ENCODE measurements around the gene ITPR1.
A peak's percentile ranks its signal among the peaks of the same experiment; 100 is the strongest.

ITPR1 gene

DNA sequence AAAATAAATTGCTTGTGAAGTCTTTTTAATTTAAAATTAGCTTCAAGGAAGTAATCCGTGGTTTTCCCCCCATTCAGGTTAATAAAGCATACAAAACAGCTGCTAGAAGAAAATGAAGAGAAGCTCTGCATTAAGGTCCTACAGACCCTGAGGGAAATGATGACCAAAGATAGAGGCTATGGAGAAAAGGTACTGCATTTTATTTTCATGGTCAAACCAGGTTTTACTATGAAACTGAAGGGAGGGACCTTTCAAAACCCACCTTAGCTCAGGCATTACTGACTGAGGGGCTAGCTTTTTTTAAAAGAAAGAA, 218.5 kb downstream of the ITPR1 start:
- FAIRE-seq, result no peak

DNA sequence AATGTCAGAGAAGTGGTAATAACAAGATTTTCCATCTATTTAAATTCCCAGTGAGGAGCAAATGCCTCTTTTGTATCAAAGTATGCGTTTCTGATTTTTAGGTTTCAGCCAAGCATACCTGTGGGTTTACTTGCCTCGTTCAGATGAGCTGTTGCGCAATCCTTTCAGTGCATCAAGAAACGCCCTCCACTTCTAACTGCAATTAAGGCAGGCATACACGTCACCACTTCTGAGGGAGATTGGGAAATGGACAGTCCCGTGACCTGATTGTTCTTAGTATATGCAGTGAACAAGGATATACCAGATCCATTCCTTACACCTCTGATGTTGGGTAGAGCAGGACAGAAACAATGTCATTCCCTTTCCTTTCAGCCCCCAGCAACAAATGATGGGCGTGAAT, 219.0 kb downstream of the ITPR1 start:
- FAIRE-seq (no peak), DNase-seq (ENCODE audit: low spot score) (peak; percentile 37)

More for the DNA sequence above, 218.5 kb downstream of the ITPR1 start:
- no peak for DNase-seq (ENCODE audit: low spot score)

GRCh38 chr3:4714045-4714444, 220.9 kb downstream of the ITPR1 start:
- FAIRE-seq (no peak), DNase-seq (ENCODE audit: low spot score) (no peak)

- DNase-seq (ENCODE audit: low spot score), result no peak
- no peak for FAIRE-seq
Measured at GRCh38 chr3:4716266-4716665, 223.1 kb downstream of the ITPR1 start.

DNA sequence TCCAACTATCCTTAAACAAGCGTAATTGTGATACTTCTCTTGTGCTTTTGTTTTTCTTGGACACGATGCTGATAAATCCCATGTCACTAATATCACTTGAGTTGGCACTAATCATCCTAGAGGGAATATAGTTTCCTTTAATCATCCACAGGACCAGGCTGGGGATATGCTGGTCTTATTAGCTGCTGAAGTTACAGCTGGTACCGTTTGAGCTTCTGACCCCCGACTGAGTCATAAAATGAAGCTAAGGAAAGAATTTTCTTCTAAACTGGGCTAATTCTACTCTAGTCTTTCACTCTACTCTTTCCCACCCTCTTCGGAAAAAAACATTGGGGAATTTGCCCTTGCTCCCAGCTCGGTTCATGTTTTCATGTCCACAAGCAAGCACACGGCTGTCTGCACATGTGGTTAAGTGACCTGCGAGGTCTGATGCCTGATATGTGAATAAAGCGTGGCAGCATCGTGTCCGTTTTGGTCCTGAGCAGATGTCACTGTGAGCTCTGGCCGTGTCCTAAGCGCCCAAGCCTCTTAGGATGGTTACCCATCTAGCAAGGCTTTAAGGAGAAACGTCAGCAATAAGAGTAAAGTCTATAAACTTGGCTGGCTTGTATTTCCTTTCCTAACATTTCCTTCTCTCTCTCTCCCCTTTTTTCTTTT, 223.7 kb downstream of the ITPR1 start:
- DNase-seq (ENCODE audit: low spot score) (no peak), FAIRE-seq (no peak)

GRCh38 chr3:4717363-4717740, 224.2 kb downstream of the ITPR1 start:
- FAIRE-seq (peak; percentile 58), DNase-seq (ENCODE audit: low spot score) (no peak)

DNA sequence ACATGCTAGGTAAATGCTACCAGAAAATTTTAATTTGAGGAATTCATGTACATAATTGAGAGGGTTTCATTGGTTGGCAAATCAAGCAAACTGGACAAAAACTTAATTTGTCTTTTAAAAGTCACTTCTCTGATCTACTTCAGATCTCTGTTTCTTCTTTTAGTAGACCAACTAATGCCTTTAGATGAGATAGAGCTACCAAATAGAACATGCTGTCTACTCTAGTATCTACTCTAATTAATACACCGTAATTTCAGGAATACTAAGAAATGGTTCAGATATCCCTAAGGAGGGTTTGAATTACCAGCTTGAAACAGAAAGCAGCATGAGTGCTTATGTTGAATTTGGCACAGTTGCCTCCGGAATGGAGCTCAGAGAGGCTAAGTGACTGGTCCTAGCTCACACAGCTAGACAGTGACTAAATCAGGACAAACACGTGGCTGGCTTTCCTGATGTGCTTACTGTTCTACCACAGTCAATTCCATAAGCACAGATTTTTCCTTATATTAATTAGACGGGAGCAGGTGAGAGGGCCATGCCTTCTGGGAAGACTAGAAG, 225.1 kb downstream of the ITPR1 start:
- no peak for DNase-seq (ENCODE audit: low spot score)
- no peak for FAIRE-seq

DNA sequence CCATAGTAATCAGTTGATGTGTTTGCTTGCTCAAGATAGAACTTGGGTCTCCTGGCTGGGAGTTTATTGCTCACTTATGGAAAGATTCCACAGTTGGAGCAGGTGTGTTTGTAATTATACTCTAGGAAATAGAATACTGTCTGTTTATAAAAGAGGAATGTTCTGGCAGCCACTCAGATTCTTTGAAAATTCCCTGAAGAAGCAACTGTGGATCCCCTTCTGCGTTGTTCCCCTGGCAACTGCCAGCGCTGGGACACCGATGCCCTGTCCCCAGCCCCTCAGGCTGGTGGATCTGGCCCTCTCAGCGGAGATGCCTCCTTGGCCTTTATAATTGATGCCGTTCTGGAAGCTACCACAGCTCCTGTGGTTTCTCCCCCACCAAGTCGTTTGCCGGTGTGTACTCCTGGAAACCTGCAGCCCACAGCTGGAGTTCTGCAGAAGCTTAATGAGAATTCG, 225.9 kb downstream of the ITPR1 start:
- FAIRE-seq (no peak), DNase-seq (ENCODE audit: low spot score) (no peak)

DNA sequence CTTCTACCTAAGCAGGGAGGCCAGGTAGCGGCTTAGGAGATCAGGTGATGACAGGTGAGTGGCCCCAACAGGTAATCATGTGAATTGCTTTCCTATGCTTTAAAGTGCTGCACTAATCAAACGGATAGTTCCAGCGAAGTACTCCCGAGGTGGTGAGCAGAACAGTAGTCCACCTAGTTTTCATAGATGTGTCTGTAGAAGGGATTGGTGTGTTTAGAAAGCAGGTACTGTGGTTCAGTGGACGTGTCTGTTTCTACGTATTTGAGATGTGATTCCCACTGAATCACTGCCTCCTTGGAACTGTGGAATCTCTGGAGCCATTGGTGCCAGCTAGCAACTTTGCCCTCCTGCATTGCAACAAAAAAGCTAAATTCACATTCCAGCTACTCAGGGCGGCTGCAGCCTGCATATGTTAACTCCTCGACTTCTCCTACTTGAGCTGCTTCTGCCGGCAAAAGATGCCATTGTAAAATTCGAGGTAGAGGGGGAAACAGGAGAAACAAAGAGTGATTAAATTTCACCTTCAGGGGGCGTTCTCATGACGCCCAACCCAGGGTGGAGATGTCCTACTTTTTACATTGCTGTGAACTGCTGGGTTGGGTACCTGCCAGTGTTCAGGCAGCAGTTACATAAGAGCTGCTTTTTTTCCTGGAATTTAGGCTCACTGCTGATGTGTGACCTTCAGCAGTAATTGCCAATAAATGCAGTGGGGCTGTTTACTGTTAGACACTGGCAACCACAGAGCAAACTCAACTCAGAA, 227.3 kb downstream of the ITPR1 start:
- FAIRE-seq, result peak; percentile 77
- DNase-seq (ENCODE audit: low spot score), result peak; percentile 80

DNA sequence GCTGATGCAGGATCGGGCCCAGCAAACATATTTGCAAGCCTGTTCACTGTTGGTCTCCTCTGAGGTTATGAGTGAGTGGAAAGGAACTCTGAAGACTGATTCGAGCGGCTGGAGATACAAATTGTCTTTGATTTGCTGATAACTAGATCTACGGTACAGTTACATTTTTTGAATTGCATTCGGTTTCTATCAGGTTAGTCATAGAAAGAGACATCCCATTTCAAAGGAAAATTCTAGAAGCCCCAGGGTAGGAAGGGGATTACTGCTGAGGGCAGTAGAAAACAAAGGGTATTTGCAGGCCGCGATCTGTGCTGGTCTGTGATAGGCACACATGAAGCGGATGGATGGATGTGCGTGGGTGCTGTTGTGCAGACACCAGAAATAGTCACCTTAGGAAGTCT, 228.4 kb downstream of the ITPR1 start:
- FAIRE-seq (no peak), DNase-seq (ENCODE audit: low spot score) (no peak)

- DNase-seq (ENCODE audit: low spot score) (peak; percentile 74), FAIRE-seq (no peak)
Measured at GRCh38 chr3:4722103-4722502, 229.0 kb downstream of the ITPR1 start.

DNA sequence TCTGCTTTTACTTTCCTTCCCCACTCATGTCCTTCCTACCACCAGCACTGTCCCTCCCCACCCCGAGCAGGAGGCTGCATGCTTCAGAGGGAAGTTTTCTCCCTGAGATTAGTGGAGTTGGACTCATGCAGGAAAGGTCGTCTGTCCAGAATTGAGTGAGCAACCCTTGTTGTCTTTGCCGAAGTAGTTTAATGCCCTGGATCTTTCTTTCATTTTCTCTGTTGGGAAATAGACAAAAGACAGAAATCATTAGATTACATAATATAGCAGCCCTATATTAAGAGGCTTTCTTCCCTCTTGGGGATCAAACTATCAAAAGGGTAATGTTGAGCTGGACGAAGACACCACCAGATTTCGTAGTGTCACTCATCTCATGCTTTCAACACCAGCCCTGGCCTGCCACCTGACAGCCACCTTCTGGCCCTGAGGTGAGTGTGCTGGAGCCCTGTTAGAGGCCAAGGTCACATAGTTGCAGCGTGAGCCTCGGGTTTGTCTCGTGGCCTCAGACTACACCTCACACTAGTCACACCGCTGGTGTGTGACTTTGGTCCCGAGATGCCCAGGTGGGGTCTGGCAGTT, 231.0 kb downstream of the ITPR1 start:
- DNase-seq (ENCODE audit: low spot score) (no peak), FAIRE-seq (no peak)

GRCh38 chr3:4726549-4726948, 233.4 kb downstream of the ITPR1 start:
- DNase-seq (ENCODE audit: low spot score) (no peak), FAIRE-seq (no peak)

DNA sequence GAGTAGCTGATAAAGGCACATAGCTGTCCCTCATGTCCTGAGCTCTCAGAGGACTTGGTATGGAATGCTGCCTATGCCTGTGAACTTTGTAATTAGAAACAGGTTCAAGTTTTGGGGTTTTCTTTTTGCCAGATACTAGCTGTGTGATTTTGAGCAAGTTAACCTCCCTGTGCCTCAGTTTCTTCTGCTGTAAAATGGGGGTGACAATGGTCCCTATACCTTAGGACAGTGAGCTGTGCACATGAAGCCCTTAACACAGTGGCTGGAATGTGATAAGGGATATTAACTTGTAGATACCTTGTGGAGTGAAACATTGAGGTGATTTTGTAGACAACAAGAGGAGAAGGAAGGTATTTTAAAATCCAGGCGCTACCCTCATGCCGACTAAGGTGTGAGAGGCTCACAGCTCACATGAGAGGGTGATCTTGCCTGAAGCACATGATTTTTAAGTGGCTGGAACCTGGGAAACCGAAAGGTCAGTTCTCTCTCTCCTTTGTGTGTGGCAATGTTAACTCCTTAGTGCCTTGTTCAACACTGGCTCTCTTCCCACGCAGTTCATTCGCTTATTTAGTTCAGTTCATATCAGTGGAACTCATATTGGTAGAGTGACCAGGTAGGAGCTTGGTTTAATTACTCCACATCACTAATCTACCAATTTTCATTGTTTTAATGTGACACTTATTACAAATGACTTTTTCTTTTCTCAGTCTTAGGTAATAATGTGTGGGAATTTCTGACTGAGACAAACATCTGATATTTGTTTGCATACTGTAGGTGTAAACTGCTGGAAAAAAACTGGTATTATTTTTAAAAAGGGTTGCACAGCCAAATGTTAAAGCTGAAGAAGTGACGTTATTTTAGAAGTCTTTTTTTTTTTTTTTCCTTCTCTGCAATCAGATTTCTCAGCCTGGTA, 236.2 kb downstream of the ITPR1 start:
- DNase-seq (ENCODE audit: low spot score) (no peak), FAIRE-seq (peak; percentile 37)

DNA sequence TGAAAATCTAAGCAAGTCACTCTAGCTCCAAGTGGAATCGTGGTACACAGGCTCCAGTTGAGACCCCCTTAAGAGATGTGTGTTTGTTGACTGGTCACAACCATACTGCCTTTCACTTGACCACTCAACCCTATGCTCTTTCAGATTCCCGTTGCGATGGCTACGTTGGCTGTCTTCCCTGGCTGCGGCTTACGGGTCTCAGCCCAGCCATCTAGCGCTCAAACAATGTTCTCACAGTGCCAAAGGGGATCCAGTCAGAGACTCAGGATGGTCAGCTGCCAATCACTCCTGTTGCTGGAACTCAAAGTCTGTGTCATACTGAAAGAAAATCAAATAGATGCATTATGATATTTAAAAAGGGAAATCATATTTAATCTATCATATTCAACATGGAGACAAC, 237.6 kb downstream of the ITPR1 start:
- DNase-seq (ENCODE audit: low spot score), result no peak
- FAIRE-seq, result no peak

GRCh38 chr3:4731543-4732111, 238.5 kb downstream of the ITPR1 start:
- FAIRE-seq (no peak), DNase-seq (ENCODE audit: low spot score) (no peak)

- no peak for FAIRE-seq
- no peak for DNase-seq (ENCODE audit: low spot score)
Measured at GRCh38 chr3:4732925-4733324, 239.8 kb downstream of the ITPR1 start.

DNA sequence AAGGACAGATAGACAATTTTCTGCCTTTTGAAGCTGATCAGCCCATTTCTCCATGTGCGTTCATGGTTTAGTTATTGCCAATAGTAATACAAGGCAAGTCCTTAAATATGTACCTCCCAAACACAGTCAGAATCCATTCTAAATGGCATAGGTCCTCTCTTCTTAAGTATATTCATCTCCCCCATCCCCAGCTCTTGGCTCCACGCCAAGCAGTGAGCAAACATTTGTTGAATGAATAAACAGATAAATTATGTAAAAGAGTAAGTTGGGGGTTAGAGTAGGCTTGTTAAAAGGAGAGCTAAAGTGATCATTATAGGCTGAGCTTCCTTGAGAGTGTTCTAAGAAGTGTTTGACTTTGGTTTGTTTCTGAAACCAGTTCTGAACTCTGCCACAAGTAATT, 241.3 kb downstream of the ITPR1 start:
- DNase-seq (ENCODE audit: low spot score), result no peak
- FAIRE-seq, result no peak

- peak; percentile 9 for FAIRE-seq
- no peak for DNase-seq (ENCODE audit: low spot score)
Measured at GRCh38 chr3:4735243-4735642, 242.1 kb downstream of the ITPR1 start.

DNA sequence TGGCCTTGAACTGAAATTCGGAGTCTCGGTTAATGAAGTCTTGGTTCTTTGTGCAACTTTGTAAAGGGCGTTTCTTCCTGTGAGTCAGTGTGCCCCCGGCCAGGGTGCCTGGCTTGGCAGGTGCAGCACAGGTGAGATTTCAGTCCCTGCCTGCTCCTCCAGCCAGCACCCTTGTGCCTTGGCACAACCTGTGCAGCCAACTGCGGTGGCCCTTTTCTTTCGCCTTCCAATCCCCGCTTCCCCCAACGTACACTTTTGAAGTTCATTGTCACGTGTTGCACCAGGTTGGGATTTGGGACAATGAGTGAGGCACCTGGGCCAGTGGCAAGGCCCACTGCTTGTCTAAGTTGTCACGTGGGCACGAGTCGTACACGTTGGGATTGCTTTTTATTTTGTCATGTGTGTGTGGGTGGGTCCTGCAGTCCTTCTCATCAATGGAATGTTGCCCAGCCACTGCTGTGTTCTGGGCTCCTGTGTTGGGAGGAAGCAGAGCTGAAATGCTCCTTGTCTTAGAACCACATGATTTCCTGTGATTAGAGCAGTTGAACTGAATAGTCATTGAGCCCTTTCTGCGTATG, 243.2 kb downstream of the ITPR1 start:
- DNase-seq (ENCODE audit: low spot score), result no peak
- no peak for FAIRE-seq
